ENCODE measurements around the gene BAAT. TPM values are rescaled to one million over a fixed set of nuclear protein-coding genes. Genes with fewer than 3 reads are reported as not detected.

BAAT gene
- total RNA-seq, 4 donors from 2014 or later: not detected

DNA sequence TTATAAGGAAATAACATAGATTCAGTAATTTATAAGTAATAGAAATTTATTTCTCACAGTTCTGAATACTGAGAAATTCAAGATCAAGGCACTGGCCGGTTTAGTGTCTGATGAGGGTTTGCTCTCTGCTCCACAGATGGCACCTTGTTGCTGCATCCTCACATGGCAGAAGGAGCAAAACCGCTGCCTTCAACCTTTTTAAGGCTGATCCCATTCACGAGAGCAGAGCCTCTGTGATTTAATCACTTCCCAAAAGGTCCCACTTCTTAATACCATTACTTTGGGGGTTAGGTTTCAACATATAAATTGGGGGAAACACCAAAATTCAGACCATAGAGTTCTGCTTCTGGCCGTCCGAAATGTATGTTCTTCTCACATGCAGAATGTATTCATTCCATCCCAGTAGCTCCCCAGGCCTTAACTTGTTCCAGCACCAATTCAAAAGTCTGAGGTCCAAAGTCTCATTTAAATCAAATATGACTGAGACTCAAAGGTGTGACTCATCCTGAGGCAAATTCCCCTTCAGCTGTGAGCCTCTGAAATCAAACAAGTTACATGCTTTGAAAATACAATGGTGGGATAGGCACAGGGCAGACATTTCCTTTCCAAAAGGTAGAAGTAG lies 30.6 kb downstream of the BAAT start:
- Histone ChIP-seq H3K36me3 (no peaks in the 10 kb centered on the region), H3K4me3 (no peak overlapping the region), H3K27ac (no peak overlapping the region), H3K9me3 (no peaks in the 10 kb centered on the region), H3K27me3 (no peaks in the 10 kb centered on the region), H3K4me1 (no peaks in the 10 kb centered on the region)
- DNase-seq: no peak
- intact Hi-C loops (cut with DNase I; ENCODE audit: low total_unique reads): no loop called here
- TF ChIP-seq CTCF (IDR thresholded peaks at IDR 0.05) (no peak), POLR2A (IDR thresholded peaks at IDR 0.05) (no peak)

DNA sequence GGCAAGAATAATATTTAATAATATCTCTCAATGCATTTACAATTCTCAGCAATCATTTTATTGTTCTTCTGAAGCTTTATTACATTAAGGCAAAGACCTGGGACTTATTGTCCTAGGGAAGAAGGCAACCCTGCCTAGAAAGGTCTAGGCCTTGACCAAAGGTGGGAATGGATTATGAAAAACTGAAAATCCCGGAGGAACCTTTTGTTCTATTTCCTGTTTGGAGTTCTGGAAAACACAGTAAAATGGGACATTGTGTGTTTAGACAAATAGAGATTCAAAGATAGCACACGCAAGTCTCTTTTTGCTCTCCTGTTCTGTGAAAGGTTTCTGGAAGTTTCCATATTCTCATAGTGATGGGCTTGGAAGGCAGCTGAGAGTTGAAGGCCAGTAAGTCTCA lies 31.1 kb downstream of the BAAT start:
- TF ChIP-seq POLR2A (IDR thresholded peaks at IDR 0.05): no peak
- TF ChIP-seq CTCF (IDR thresholded peaks at IDR 0.05): no peak
- intact Hi-C loops (cut with DNase I; ENCODE audit: low total_unique reads): no loop called here

DNA sequence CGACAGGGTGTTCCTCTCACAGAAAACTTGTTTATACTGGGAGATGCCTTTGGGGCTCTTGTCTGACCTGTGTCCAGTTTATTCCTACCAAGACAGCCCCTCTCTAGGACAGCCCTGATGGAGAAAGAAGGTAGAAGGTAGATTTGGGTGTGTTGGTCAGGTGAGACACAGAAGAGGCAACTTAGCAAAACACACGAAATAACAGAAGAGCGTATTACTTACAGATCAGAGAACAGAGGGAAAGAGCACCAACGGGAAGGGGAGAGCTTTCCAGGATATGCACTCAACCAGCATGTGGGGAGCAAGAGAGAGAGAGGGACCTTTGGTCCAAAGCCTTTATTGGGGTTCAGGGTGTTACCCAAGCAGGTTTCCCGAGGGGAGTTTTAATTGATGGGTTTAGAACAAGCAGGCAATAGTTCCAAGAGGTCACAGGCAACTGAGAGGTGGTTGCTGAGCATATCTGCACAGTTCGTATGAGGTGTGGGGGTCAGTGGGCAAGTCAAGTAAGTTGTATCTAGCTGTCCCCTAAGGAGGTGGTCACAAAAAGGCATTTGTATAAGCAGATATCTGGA lies 31.8 kb downstream of the BAAT start:
- Histone ChIP-seq H3K4me3 (no peak overlapping the region), H3K4me1 (no peaks in the 10 kb centered on the region), H3K27me3 (no peaks in the 10 kb centered on the region), H3K36me3 (no peaks in the 10 kb centered on the region), H3K9me3 (no peaks in the 10 kb centered on the region), H3K27ac (no peak overlapping the region)
- no peak for DNase-seq
- TF ChIP-seq CTCF (IDR thresholded peaks at IDR 0.05) (no peak), POLR2A (IDR thresholded peaks at IDR 0.05) (no peak)
- intact Hi-C loops (cut with DNase I; ENCODE audit: low total_unique reads): no loop called here

More for the DNA sequence above, 31.1 kb downstream of the BAAT start:
- Histone ChIP-seq H3K4me1 (no peaks in the 10 kb centered on the region), H3K9me3 (no peaks in the 10 kb centered on the region), H3K36me3 (no peaks in the 10 kb centered on the region), H3K27ac (no peak overlapping the region), H3K27me3 (no peaks in the 10 kb centered on the region), H3K4me3 (no peak overlapping the region)
- DNase-seq: no peak

- DNase-seq: no peak
- Histone ChIP-seq H3K27me3 (no peaks in the 10 kb centered on the region), H3K4me3 (no peak overlapping the region), H3K27ac (no peak overlapping the region), H3K9me3 (no peaks in the 10 kb centered on the region), H3K36me3 (no peaks in the 10 kb centered on the region), H3K4me1 (no peaks in the 10 kb centered on the region)
- TF ChIP-seq POLR2A (IDR thresholded peaks at IDR 0.05) (no peak), CTCF (IDR thresholded peaks at IDR 0.05) (no peak)
- intact Hi-C loops (cut with DNase I; ENCODE audit: low total_unique reads): no loop called here
Measured at GRCh38 chr9:101350285-101350684, 34.5 kb downstream of the BAAT start.

DNA sequence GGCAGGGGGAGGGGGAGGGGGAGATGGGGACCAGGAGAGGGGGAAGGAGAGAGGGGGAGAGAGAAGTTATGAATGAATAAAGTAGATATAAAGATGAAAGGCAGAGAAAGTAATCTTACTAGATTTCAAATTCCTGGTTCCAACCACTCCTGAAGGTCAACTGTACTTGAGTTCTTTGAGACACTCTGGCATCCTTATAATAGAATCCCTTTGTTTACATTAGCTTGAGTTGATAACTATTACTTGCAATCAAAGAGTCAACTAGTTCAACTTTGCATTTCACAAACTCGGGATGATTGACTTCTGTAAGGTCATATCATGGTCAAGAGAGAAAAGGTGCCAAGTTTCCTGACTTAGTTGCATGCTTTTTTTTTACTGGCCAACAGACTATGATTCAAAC lies 42.2 kb downstream of the BAAT start:
- intact Hi-C loops (cut with DNase I; ENCODE audit: low total_unique reads): no loop called here
- Histone ChIP-seq H3K27ac (no peak overlapping the region), H3K4me1 (no peaks in the 10 kb centered on the region), H3K36me3 (no peaks in the 10 kb centered on the region), H3K27me3 (no peaks in the 10 kb centered on the region), H3K9me3 (no peaks in the 10 kb centered on the region), H3K4me3 (no peak overlapping the region)
- TF ChIP-seq POLR2A (IDR thresholded peaks at IDR 0.05) (no peak), CTCF (IDR thresholded peaks at IDR 0.05) (no peak)
- no peak for DNase-seq
